Measurements from ENCODE around the gene KCTD18.

DNA sequence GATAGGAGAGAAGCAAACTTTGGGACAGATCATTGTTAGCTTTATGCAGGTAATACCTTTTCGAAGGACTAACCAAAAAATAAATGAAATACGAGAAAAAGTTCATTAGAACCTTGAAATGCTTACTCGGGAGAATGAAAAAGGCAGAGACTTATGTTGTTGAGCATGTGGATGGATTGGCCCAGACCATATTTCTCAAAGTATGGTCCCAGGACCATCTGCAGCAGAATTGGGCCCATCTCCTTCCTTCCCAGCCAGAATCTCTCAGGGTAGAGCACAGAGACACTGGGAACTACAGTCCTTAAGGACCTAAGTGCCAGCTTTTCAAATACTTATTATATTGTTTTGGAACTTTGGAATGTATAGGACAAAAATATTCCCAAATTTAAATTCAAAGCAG is 50.8 kb downstream of the KCTD18 start:
- TF ChIP-seq, protein P1, sequence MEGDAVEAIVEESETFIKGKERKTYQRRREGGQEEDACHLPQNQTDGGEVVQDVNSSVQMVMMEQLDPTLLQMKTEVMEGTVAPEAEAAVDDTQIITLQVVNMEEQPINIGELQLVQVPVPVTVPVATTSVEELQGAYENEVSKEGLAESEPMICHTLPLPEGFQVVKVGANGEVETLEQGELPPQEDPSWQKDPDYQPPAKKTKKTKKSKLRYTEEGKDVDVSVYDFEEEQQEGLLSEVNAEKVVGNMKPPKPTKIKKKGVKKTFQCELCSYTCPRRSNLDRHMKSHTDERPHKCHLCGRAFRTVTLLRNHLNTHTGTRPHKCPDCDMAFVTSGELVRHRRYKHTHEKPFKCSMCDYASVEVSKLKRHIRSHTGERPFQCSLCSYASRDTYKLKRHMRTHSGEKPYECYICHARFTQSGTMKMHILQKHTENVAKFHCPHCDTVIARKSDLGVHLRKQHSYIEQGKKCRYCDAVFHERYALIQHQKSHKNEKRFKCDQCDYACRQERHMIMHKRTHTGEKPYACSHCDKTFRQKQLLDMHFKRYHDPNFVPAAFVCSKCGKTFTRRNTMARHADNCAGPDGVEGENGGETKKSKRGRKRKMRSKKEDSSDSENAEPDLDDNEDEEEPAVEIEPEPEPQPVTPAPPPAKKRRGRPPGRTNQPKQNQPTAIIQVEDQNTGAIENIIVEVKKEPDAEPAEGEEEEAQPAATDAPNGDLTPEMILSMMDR (IDR thresholded peaks at IDR 0.05): no peak
- TF ChIP-seq POLR2A (IDR thresholded peaks at IDR 0.05): no peak

Data from adrenal gland (tissue), 5 donors.